Aorta (tissue), 5 donors: ENCODE measurements around the gene TMEM45A. TPM values are rescaled to one million over a fixed set of nuclear protein-coding genes. Genes with fewer than 3 reads are reported as not detected.

Experiments used
- ATAC-seq: fragments of 200-7000 bp; cut with Tn5 transposase; one replicate; pipeline ENCODE4 v1.9.1; 2022; ENCODE audit warnings: moderate library complexity; ENCODE audit not compliant: low FRiP score
- DNase-seq, 2 donors: peaks; one replicate each; pipeline ENCODE4 v3.0.0-alpha.2; 2020
- H3K27ac ChIP-seq, 2 donors: one replicate each; pipeline ENCODE4 v1.5.1; 2013; ENCODE audit warnings: low read length in 2 of 2, mild to moderate bottlenecking in 2 of 2, moderate library complexity in 2 of 2, control low read depth in 1 of 2, inconsistent platforms in 1 of 2, low read depth in 1 of 2
- H3K27me3 ChIP-seq, 2 donors: one replicate each; pipeline ENCODE4 v1.6.1; 2013; ENCODE audit warnings: control low read depth in 1 of 2, low read length in 1 of 2, mild to moderate bottlenecking in 1 of 2, moderate library complexity in 1 of 2; ENCODE audit not compliant: insufficient read depth in 2 of 2, control insufficient read depth in 1 of 2
- H3K36me3 ChIP-seq, 2 donors: one replicate each; pipeline ENCODE4 v1.6.1; 2013; ENCODE audit warnings: control low read depth in 1 of 2, low read length in 1 of 2, mild to moderate bottlenecking in 1 of 2; ENCODE audit not compliant: insufficient read depth in 2 of 2, control insufficient read depth in 1 of 2
- H3K4me1 ChIP-seq, 2 donors: one replicate each; pipeline ENCODE4 v1.6.1; 2013; ENCODE audit warnings: low read length in 2 of 2, control low read depth in 1 of 2, mild to moderate bottlenecking in 1 of 2, moderate library complexity in 1 of 2; ENCODE audit not compliant: insufficient read depth in 2 of 2, control insufficient read depth in 1 of 2
- H3K4me3 ChIP-seq, 2 donors: one replicate each; pipeline ENCODE4 v1.5.1; 2013; ENCODE audit warnings: low read length in 2 of 2, control low read depth in 1 of 2, mild to moderate bottlenecking in 1 of 2
- H3K9me3 ChIP-seq: one replicate; pipeline ENCODE4 v1.6.1; 2013; ENCODE audit warnings: mild to moderate bottlenecking, low read length; ENCODE audit not compliant: control insufficient read depth
- WGBS, 2 donors: extraction: QIAGEN DNeasy Blood & Tissue Kit; methylation state at CpG; one replicate each; pipeline ENCODE4 v1.1.7; 2013; 5-methylcytosine and 5-hydroxymethylcytosine counted together
- intact Hi-C, 2 donors: fragments of 100-400 bp; cut with DNase I; formaldehyde crosslinking; loops; one replicate each; pipeline versions ENCODE4 v1.14.2 to v1.15.0; 2022
- polyA plus RNA-seq, 2 donors: library from polyadenylated mRNA; stranded (reverse); fragments of 200-250 nt; gene quantifications; one replicate each; pipeline ENCODE4 v1.2.3, GENCODE V29; 2013
- total RNA-seq, 2 donors: library from RNA; stranded (reverse); fragmentation: NEBNext Ultra II Directional; extraction: Animal tissue kit (Norgen Biotek cat#: 25700); gene quantifications; one replicate each; pipeline ENCODE4 v1.2.1, GENCODE V29; 2021
- donor health status: healthy with polysubstance abuse.
- donor health status: Bipolar disorder and iron deficiency.
- donor health status: DM: no; HTN: no; CAD: no.
- donor health status: DM: no; HTN: no; CAD: no.
- donor health status: DM: yes; HTN: yes; CAD: no.

TMEM45A gene
- total and polyA plus RNA-seq, 4 donors: 29.2 to 47.5 (median 36.4) TPM

GRCh38 chr3:100602506-100603444, 110.4 kb downstream of the TMEM45A start:
- Histone ChIP-seq H3K27me3 (no peaks in the 10 kb centered on the region), H3K9me3 (no peaks in the 10 kb centered on the region), H3K27ac (no peak overlapping the region), H3K4me3 (no peak overlapping the region), H3K4me1 (no peaks in the 10 kb centered on the region), H3K36me3 (no peaks in the 10 kb centered on the region)
- intact Hi-C loops: no loop called here
- 49 to 61% methylated on average over 7 of the region's 7 CpGs for WGBS, 2 donors
- DNase-seq (no peak), ATAC-seq (no peak)

- ATAC-seq (no peak), DNase-seq (no peak)
- H3K27ac ChIP-seq: no peak overlapping the region
These were observed 111.0 kb downstream of the TMEM45A start for GRCh38 chr3:100603469-100603868.

GRCh38 chr3:100605358-100605757, 112.9 kb downstream of the TMEM45A start:
- ATAC-seq (no peak), DNase-seq (no peak)
- H3K36me3 ChIP-seq: no peaks in the 10 kb centered on the region
- H3K4me1 ChIP-seq: no peaks in the 10 kb centered on the region
- intact Hi-C loops: no loop called here
- H3K27ac ChIP-seq: no peak overlapping the region
- H3K27me3 ChIP-seq: no peaks in the 10 kb centered on the region
- H3K9me3 ChIP-seq: no peaks in the 10 kb centered on the region
- H3K4me3 ChIP-seq: no peak overlapping the region
- 85 to 88% methylated on average over 8 of the region's 8 CpGs for WGBS, 2 donors

More at GRCh38 chr3:100603469-100603868, 111.0 kb downstream of the TMEM45A start:
- H3K4me3 ChIP-seq: no peak overlapping the region
- intact Hi-C loops: no loop called here
- H3K36me3 ChIP-seq: no peaks in the 10 kb centered on the region
- H3K27me3 ChIP-seq: no peaks in the 10 kb centered on the region
- WGBS, 2 donors: 58 to 61% methylated on average over 5 of the region's 5 CpGs
- no peaks in the 10 kb centered on the region for H3K9me3 ChIP-seq
- no peaks in the 10 kb centered on the region for H3K4me1 ChIP-seq

GRCh38 chr3:100606894-100607512, 114.6 kb downstream of the TMEM45A start:
- Histone ChIP-seq H3K4me3 (no peak overlapping the region), H3K27ac (no peak overlapping the region), H3K4me1 (no peaks in the 10 kb centered on the region), H3K36me3 (no peaks in the 10 kb centered on the region), H3K9me3 (no peaks in the 10 kb centered on the region), H3K27me3 (no peaks in the 10 kb centered on the region)
- DNase-seq (no peak), ATAC-seq (no peak)
- intact Hi-C loops: no loop called here

GRCh38 chr3:100609305-100609704, 116.9 kb downstream of the TMEM45A start, which contains the start of gene ADGRG7:
TSS of gene ADGRG7 (plus strand) at chr3:100609601. CDS start at chr3:100609857, 256 bp downstream.
- DNase-seq (no peak), ATAC-seq (no peak)
- Histone ChIP-seq H3K9me3 (no peaks in the 10 kb centered on the region), H3K4me3 (no peak within 1 kb of the TSS), H3K4me1 (no peaks in the 10 kb centered on the region), H3K27me3 (no peaks in the 10 kb centered on the region), H3K36me3 (no peaks in the 10 kb centered on the region), H3K27ac (no peak within 1 kb of the TSS)
- 66 to 87% methylated on average over 2 of the region's 2 CpGs for WGBS, 2 donors
- intact Hi-C loops: no loop called here

- no peak for ATAC-seq
- no peak overlapping the region for H3K4me3 ChIP-seq
- H3K4me1 ChIP-seq: no peaks in the 10 kb centered on the region
- no peak overlapping the region for H3K27ac ChIP-seq
- intact Hi-C loops: no loop called here
- no peaks in the 10 kb centered on the region for H3K9me3 ChIP-seq
- WGBS, 2 donors: 83 to 93% methylated on average over 2 of the region's 2 CpGs
- no peak for DNase-seq
- H3K36me3 ChIP-seq: no peaks in the 10 kb centered on the region
- H3K27me3 ChIP-seq: no peaks in the 10 kb centered on the region
These were observed 117.5 kb downstream of the TMEM45A start for GRCh38 chr3:100609963-100610362.

- Histone ChIP-seq H3K27me3 (no peaks in the 10 kb centered on the region), H3K9me3 (no peaks in the 10 kb centered on the region), H3K36me3 (no peaks in the 10 kb centered on the region), H3K4me1 (no peaks in the 10 kb centered on the region), H3K27ac (no peak overlapping the region), H3K4me3 (no peak overlapping the region)
- 58 to 70% methylated on average over 3 of the region's 3 CpGs for WGBS, 2 donors
- intact Hi-C loops: no loop called here
- no peak for DNase-seq
- ATAC-seq: no peak
These were observed 118.8 kb downstream of the TMEM45A start for GRCh38 chr3:100611221-100611620.

- no peak for DNase-seq
- H3K36me3 ChIP-seq: no peaks in the 10 kb centered on the region
- H3K4me1 ChIP-seq: no peaks in the 10 kb centered on the region
- no peaks in the 10 kb centered on the region for H3K27me3 ChIP-seq
- no peaks in the 10 kb centered on the region for H3K9me3 ChIP-seq
- no peak for ATAC-seq
- WGBS, 2 donors: 70 to 73% methylated on average over 4 of the region's 4 CpGs
- no peak overlapping the region for H3K4me3 ChIP-seq
- H3K27ac ChIP-seq: no peak overlapping the region
- intact Hi-C loops: no loop called here
These were observed 121.4 kb downstream of the TMEM45A start for GRCh38 chr3:100613721-100614390.
